Measurements from ENCODE around the gene BARD1. TPM values are rescaled to one million over a fixed set of nuclear protein-coding genes. Genes with fewer than 3 reads are reported as not detected.

The BARD1 gene
- total RNA-seq, 2 experiments from 2014 or later: 4.4 to 5.2 TPM

- TF ChIP-seq CTCF (IDR thresholded peaks at IDR 0.05): no peak
- no peaks in the 10 kb centered on the region for H3K27me3 ChIP-seq (ENCODE audit: control insufficient read depth in 1 of 2, insufficient read depth in 2 of 2, low read length in 2 of 2)
- no peaks in the 10 kb centered on the region for H3K4me1 ChIP-seq (ENCODE audit: insufficient read depth, low read length)
- H3K4me1 Mint-ChIP-seq (ENCODE audit: low read depth): peaks cover 9% of the 10 kb centered on the region
- no peaks in the 10 kb centered on the region for H3K27me3 Mint-ChIP-seq
- peaks cover 3% of the 10 kb centered on the region for H3K9me3 Mint-ChIP-seq
- ATAC-seq (ENCODE audit: poor library complexity): no peak
- H3K9me3 ChIP-seq (ENCODE audit: control insufficient read depth in 1 of 2, insufficient read depth in 1 of 2, low read length in 2 of 2): no peaks in the 10 kb centered on the region
- peaks cover 6% of the 10 kb centered on the region for H3K36me3 Mint-ChIP-seq (ENCODE audit: low read depth)
- no peak overlapping the region for H3K27ac Mint-ChIP-seq
- no peak overlapping the region for H3K4me3 Mint-ChIP-seq
- no peak overlapping the region for H3K27ac ChIP-seq (ENCODE audit: low read depth in 1 of 2, low read length in 2 of 2)
- no peak overlapping the region for H3K4me3 ChIP-seq (ENCODE audit: low read length)
- no peak for DNase-seq
- ChIA-PET POLR2A (no interaction called here), CTCF (no interaction called here)
- intact Hi-C loops (cut with DNase I, micrococcal nuclease): no loop called here
- H3K36me3 ChIP-seq (ENCODE audit: insufficient read depth, low read length): no peaks in the 10 kb centered on the region
Observed at GRCh38 chr2:214679736-214680135, 129.7 kb downstream of the BARD1 start.

GRCh38 chr2:214676421-214677089 lies 132.9 kb downstream of the BARD1 start:
- H3K27ac Mint-ChIP-seq: no peak overlapping the region

More at GRCh38 chr2:214676421-214677089, 132.9 kb downstream of the BARD1 start:
- intact Hi-C loops (cut with DNase I, micrococcal nuclease): no loop called here
- Histone ChIP-seq H3K27me3 (ENCODE audit: control insufficient read depth in 1 of 2, insufficient read depth in 2 of 2, low read length in 2 of 2) (no peaks in the 10 kb centered on the region), H3K9me3 (ENCODE audit: control insufficient read depth in 1 of 2, insufficient read depth in 1 of 2, low read length in 2 of 2) (no peaks in the 10 kb centered on the region), H3K27ac (ENCODE audit: low read depth in 1 of 2, low read length in 2 of 2) (no peak overlapping the region), H3K4me1 (ENCODE audit: insufficient read depth, low read length) (no peaks in the 10 kb centered on the region), H3K4me3 (ENCODE audit: low read length) (no peak overlapping the region), H3K36me3 (ENCODE audit: insufficient read depth, low read length) (no peaks in the 10 kb centered on the region)
- no peak for TF ChIP-seq CTCF (IDR thresholded peaks at IDR 0.05)
- ATAC-seq (ENCODE audit: poor library complexity) (no peak), DNase-seq (no peak)
- Mint-ChIP-seq H3K27me3 (no peaks in the 10 kb centered on the region), H3K4me3 (no peak overlapping the region), H3K36me3 (ENCODE audit: low read depth) (no peaks in the 10 kb centered on the region), H3K4me1 (ENCODE audit: low read depth) (no peaks in the 10 kb centered on the region), H3K9me3 (peaks cover 3% of the 10 kb centered on the region)
- ChIA-PET POLR2A (no interaction called here), CTCF (no interaction called here)

Measured in CD4-positive, alpha-beta T cell (primary cell).